HG03558 (cell line): Measurements from ENCODE around the gene CEP112.
"Not testable (repeated sequence)": the region's sequence is repeated elsewhere in the genome, so short reads cannot be mapped to it uniquely, and the experiment has no call there.

ENCODE experiments used
- ATAC-seq: cut with Tn5 transposase; IDR thresholded peaks from one replicate; pipeline ENCODE4 v1.9.1; 2021; ENCODE audit warnings: moderate number of reproducible peaks; ENCODE audit not compliant: unreplicated experiment; ENCODE audit errors: extremely low read depth

Gene CEP112

GRCh38 chr17:65718601-65719000 lies 473.3 kb downstream of the CEP112 start:
- ATAC-seq: no peak

DNA sequence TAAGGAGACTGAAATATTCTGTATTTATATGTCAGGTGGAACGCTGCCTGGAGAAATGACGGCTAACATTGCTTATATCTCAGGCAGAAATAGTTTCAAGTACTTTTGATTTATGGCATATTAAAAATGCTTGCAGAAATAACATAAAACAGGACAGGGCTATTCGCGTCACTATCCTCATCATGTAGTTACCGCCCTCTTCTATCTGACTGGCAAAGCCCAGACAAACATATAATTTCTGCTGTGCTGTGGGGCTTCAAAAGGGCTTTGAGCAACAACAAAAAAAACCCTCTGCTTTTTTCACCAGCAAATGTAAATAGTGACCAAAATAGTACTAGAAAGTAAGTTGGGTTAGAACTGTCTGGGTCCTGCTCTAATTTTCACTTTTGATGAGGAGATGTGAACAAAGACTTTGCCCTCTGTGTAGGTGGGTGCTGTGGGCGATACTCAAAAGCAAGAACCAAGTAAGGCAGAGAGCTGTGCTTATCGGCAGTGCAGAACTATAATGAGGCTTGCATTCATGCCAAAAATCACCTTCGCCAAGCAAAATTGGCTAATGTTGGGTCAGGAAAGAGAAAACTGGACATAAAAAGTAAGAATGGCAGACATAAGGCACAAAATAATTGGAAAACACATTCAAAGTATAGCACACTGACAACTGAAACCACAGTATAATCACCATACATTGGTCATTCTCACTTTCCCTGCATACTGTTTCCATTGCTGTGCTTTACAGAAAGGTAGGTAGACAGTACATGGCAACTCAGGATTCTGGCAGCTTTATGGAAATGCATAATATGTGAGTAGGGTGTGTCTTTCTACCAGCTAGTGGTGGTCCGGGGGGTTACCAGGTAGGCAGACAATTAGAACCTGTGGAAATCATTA lies 479.3 kb downstream of the CEP112 start:
- no peak for ATAC-seq

- ATAC-seq: no peak
Measured at GRCh38 chr17:65711671-65712276, 480.2 kb downstream of the CEP112 start.

GRCh38 chr17:65707780-65708179 lies 484.2 kb downstream of the CEP112 start:
- no peak for ATAC-seq

GRCh38 chr17:65704731-65705130 lies 487.2 kb downstream of the CEP112 start:
- no peak for ATAC-seq

GRCh38 chr17:65703891-65704290 lies 488.0 kb downstream of the CEP112 start:
- ATAC-seq: no peak

- ATAC-seq: no peak
Measured at GRCh38 chr17:65699459-65699858, 492.5 kb downstream of the CEP112 start.

- ATAC-seq: no peak
Measured at GRCh38 chr17:65698381-65699061, 493.4 kb downstream of the CEP112 start.

GRCh38 chr17:65697661-65698060 lies 494.3 kb downstream of the CEP112 start:
- ATAC-seq: no peak

- no peak for ATAC-seq
Measured at GRCh38 chr17:65696739-65697394, 495.1 kb downstream of the CEP112 start.

- no peak for ATAC-seq
Measured at GRCh38 chr17:65694601-65695000, 497.3 kb downstream of the CEP112 start.

GRCh38 chr17:65690626-65691310 lies 501.2 kb downstream of the CEP112 start:
- ATAC-seq: no peak

- ATAC-seq: no peak
Measured at GRCh38 chr17:65688307-65688706, 503.6 kb downstream of the CEP112 start.

- no peak for ATAC-seq
Measured at GRCh38 chr17:65685110-65685509, 506.8 kb downstream of the CEP112 start.

DNA sequence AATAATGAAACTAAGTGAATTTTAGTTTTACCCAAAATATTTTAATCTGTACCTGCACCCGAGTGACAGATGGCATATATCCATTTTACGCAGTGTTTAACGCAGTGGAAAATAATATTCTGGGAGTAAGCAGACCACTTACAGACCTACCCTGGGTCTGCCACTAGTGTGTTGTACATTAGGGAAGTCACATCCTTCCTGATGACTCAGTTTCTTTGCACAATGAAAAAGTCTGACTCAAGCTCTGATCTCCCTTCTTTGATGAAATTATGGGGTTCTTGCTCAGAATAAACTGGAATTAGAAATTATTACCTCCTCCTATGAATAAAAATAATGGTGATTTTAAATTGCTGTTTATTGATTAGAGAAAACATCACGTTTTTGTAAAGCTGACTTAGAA lies 507.3 kb downstream of the CEP112 start:
- no peak for ATAC-seq

- no peak for ATAC-seq
Measured at GRCh38 chr17:65683428-65683827, 508.5 kb downstream of the CEP112 start.

DNA sequence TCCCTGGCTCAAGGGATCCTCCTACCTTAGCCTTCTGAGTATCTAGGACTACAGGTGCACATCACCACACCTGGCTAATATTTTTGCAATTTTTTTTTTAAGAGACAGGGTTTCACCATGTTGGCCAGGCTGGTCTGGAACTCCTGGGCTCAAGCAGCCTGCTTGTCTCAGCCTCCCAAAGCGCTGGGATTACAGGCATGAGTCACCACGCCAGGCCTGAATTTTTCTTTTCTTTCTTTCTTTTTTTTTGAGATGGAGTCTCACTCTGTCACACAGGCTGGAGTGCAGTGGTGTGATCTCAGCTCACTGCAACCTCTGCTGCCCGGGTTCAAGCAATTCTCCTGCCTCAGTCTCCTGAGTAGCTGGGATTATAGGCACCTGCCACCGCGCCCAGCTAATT lies 510.2 kb downstream of the CEP112 start:
- ATAC-seq: not testable (repeated sequence)

DNA sequence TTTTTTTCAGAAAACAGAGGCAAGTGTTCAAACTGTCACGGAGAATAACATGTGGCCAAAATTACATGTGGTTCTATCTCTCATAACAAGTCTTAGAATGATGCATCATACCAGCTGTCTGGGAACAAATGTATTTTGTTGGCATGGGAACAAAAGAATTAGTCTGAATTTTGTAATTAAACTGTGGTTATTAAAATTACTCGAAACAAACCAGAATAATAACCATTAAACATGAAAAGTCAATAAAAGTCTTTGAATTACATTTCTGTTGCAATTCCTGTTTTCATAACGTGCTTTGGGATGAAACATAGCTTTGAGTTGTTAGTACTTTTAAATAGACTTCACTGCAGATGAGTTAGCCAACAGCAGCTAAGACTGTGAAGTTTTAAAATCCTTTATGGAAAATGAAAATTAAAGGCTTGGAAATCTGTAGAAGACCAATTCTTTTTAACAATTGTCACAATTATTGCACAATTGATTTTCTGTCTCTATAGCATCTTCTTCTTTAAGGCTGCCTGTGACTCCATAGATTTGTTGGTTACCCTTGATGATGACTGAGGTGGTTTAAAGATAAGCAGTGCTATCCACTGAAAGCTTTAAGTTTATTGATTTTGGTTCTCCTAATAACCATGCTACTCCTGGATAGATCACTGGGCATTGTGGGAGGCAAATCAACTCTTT lies 512.6 kb downstream of the CEP112 start:
- ATAC-seq: no peak

- ATAC-seq: no peak
Measured at GRCh38 chr17:65678546-65678945, 513.4 kb downstream of the CEP112 start.

DNA sequence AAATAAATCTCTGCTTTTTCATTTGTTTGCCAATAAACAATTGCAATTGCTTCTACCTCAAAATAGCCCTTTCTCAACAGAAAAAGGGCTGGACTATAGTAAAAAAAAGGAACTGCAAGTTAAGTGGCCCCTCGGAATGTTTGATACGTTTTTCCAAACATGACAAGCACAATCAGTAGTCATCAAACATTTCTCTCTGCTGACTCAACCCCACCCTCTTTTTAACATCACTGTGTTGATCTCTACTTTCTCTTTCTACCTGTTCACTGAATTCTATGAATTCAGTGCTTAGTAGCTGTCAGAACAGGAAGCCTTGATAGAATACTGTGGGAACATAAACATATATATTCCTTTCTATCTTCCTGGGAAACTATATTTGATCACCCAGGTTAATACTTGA lies 514.0 kb downstream of the CEP112 start:
- ATAC-seq: no peak
